ENCODE data around the gene TRIM47. TPM values are rescaled to one million over a fixed set of nuclear protein-coding genes. Genes with fewer than 3 reads are reported as not detected.
"Not testable (repeated sequence)": the region's sequence is repeated elsewhere in the genome, so short reads cannot be mapped to it uniquely, and the experiment has no call there.

The TRIM47 gene
- total RNA-seq, 2 experiments from 2014 or later = 25.9 to 41.9 TPM

- H3K9me3 ChIP-seq (ENCODE audit: low read length); DNase-seq (ENCODE audit: low spot score); H3K36me3 ChIP-seq (ENCODE audit: insufficient read depth, low read length); H3K4me3 ChIP-seq (ENCODE audit: low read depth, low read length, poor library complexity, severe bottlenecking); H3K9me2 ChIP-seq (ENCODE audit: insufficient read depth, low read length); H3K79me2 ChIP-seq (ENCODE audit: insufficient read depth, low read depth, low read length); intact Hi-C loops (cut with micrococcal nuclease; ENCODE audit: unreplicated experiment); BruUV-seq (replicated peaks); H4K20me1 ChIP-seq (ENCODE audit: insufficient read depth, low read length); H2AFZ ChIP-seq (ENCODE audit: low read length); H3K4me2 ChIP-seq (ENCODE audit: low read length): not testable (repeated sequence)
- CTCF ChIA-PET (ENCODE audit: unreplicated experiment) = interaction anchor here (0.6 to 1.0 kb wide), 3 partner anchors 10 to 165 kb away, joined by 3 to 5 read pairs (median 3); partner anchors contain the start of gene WBP2
- Histone ChIP-seq H3K27ac (ENCODE audit: low read depth, low read length, poor library complexity, severe bottlenecking) (peak overlapping the region; percentile 45), H3K4me1 (ENCODE audit: insufficient read depth, low read length, poor library complexity, severe bottlenecking) (peaks cover 18% of the 10 kb centered on the region)
- POLR2A ChIA-PET = interaction anchor here (0.7 to 1.4 kb wide), 5 partner anchors 10 to 676 kb away, joined by 3 to 8 read pairs (median 3); partner anchors contain the start of gene WBP2
Observed at GRCh38 chr17:75865404-75866188, 12.8 kb downstream of the TRIM47 start.

- peak overlapping the region; percentile 45 for H3K27ac ChIP-seq (ENCODE audit: low read depth, low read length, poor library complexity, severe bottlenecking)
- ChIA-PET CTCF (ENCODE audit: unreplicated experiment) (interaction anchor here (0.6 to 1.0 kb wide), 3 partner anchors 10 to 165 kb away, joined by 3 to 5 read pairs (median 3); partner anchors contain the start of gene WBP2), POLR2A (interaction anchor here (0.6 to 1.4 kb wide), 9 partner anchors 9 to 498 kb away, joined by 3 to 8 read pairs (median 3); partner anchors contain the start of gene WBP2)
- H4K20me1 ChIP-seq (ENCODE audit: insufficient read depth, low read length); intact Hi-C loops (cut with micrococcal nuclease; ENCODE audit: unreplicated experiment); H3K79me2 ChIP-seq (ENCODE audit: insufficient read depth, low read depth, low read length); BruUV-seq (replicated peaks); H3K9me2 ChIP-seq (ENCODE audit: insufficient read depth, low read length); H3K36me3 ChIP-seq (ENCODE audit: insufficient read depth, low read length); DNase-seq (ENCODE audit: low spot score); H3K9me3 ChIP-seq (ENCODE audit: low read length): not testable (repeated sequence)
- H3K4me2 ChIP-seq (ENCODE audit: low read length) = peak overlapping the region; percentile 51
- peak overlapping the region; percentile 57; the same call in 1 of the 2 replicates for H2AFZ ChIP-seq (ENCODE audit: low read length)
- H3K4me3 ChIP-seq (ENCODE audit: low read depth, low read length, poor library complexity, severe bottlenecking) = peak overlapping the region; percentile 5
- H3K4me1 ChIP-seq (ENCODE audit: insufficient read depth, low read length, poor library complexity, severe bottlenecking) = peaks cover 18% of the 10 kb centered on the region
Observed at GRCh38 chr17:75864887-75865286, 13.5 kb downstream of the TRIM47 start.

- Histone ChIP-seq H3K36me3 (ENCODE audit: insufficient read depth, low read length) (no peaks in the 10 kb centered on the region), H3K9me2 (ENCODE audit: insufficient read depth, low read length) (no peaks in the 10 kb centered on the region), H3K4me3 (ENCODE audit: low read depth, low read length, poor library complexity, severe bottlenecking) (peak overlapping the region; percentile 5), H3K4me2 (ENCODE audit: low read length) (peak overlapping the region; percentile 51), H3K9me3 (ENCODE audit: low read length) (no peaks in the 10 kb centered on the region), H3K4me1 (ENCODE audit: insufficient read depth, low read length, poor library complexity, severe bottlenecking) (peaks cover 20% of the 10 kb centered on the region), H4K20me1 (ENCODE audit: insufficient read depth, low read length) (no peaks in the 10 kb centered on the region), H3K27ac (ENCODE audit: low read depth, low read length, poor library complexity, severe bottlenecking) (peak overlapping the region; percentile 45), H3K79me2 (ENCODE audit: insufficient read depth, low read depth, low read length) (no peaks in the 10 kb centered on the region), H2AFZ (ENCODE audit: low read length) (peak overlapping the region; percentile 57; the same call in 1 of the 2 replicates)
- ChIA-PET POLR2A (interaction anchor here (0.6 to 1.4 kb wide), 8 partner anchors 8 to 498 kb away, joined by 3 to 8 read pairs (median 3); no protein-coding TSS in a partner anchor), CTCF (ENCODE audit: unreplicated experiment) (interaction anchor here (1.0 kb wide), 2 partner anchors 9 to 12 kb away, joined by 3 to 5 read pairs; partner anchors contain the start of gene WBP2)
- TF ChIP-seq, protein P1, sequence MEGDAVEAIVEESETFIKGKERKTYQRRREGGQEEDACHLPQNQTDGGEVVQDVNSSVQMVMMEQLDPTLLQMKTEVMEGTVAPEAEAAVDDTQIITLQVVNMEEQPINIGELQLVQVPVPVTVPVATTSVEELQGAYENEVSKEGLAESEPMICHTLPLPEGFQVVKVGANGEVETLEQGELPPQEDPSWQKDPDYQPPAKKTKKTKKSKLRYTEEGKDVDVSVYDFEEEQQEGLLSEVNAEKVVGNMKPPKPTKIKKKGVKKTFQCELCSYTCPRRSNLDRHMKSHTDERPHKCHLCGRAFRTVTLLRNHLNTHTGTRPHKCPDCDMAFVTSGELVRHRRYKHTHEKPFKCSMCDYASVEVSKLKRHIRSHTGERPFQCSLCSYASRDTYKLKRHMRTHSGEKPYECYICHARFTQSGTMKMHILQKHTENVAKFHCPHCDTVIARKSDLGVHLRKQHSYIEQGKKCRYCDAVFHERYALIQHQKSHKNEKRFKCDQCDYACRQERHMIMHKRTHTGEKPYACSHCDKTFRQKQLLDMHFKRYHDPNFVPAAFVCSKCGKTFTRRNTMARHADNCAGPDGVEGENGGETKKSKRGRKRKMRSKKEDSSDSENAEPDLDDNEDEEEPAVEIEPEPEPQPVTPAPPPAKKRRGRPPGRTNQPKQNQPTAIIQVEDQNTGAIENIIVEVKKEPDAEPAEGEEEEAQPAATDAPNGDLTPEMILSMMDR (conservative IDR thresholded peaks at IDR 0.05; ENCODE audit: low read length) = peak; percentile 42
- TF ChIP-seq EZH2phosphoT487 (IDR thresholded peaks at IDR 0.05; ENCODE audit: borderline replicate concordance, low read depth, low read length) = no peak
- intact Hi-C loops (cut with micrococcal nuclease; ENCODE audit: unreplicated experiment) = no loop called here
- DNase-seq (ENCODE audit: low spot score) = peak; percentile 89
- BruUV-seq (replicated peaks) = no TSS peak
Observed at GRCh38 chr17:75864448-75864871, 13.9 kb downstream of the TRIM47 start.
